HepG2 (cell line): ENCODE results near the gene TP63. TPM values are rescaled to one million over a fixed set of nuclear protein-coding genes. Genes with fewer than 3 reads are reported as not detected.

ENCODE experiments used
- ATAC-seq: fragments of 200-7000 bp; cut with Tn5 transposase; 3 replicates; pipeline ENCODE4 v1.9.1; 2020; ENCODE audit warnings: mild to moderate bottlenecking, moderate library complexity
- BruUV-seq: library from RNA; stranded (reverse); fragments of 400-500 nt; replicated peaks from 2 replicates; lab custom pipeline; 2021; lab: Mats Ljungman, UMichigan
- CTCF ChIA-PET: fragments of 300-600 bp; formaldehyde crosslinking; extraction: SDS; loops from one replicate; lab custom pipeline; 2021; ENCODE audit warnings: low total read pairs, inconsistent platforms, low intra/inter-chr PET ratio; lab: Yijun Ruan, JAX
- POLR2A ChIA-PET: fragments of 350-600 bp; sonication (Branson Sonifier 250); formaldehyde crosslinking; loops from one replicate; lab custom pipeline; 2020; ENCODE audit warnings: antibody characterized with exemption, inconsistent platforms; lab: Yijun Ruan, JAX
- DNase-seq: peaks from one replicate; pipeline ENCODE4 v3.0.0-alpha.2; 2015; ENCODE audit warnings: low spot score
- FAIRE-seq: peaks from 3 replicates; lab custom pipeline; 2011; peaks lifted over from hg19 to GRCh38; lab: Jason Lieb, UNC
- H2AFZ ChIP-seq: one replicate; pipeline ENCODE4 v1.6.1; 2011; ENCODE audit warnings: low read length, inconsistent platforms
- H3K27ac ChIP-seq: fragments of 300-600 bp; 3 replicates; pipeline ENCODE4 v1.8.0; 2011; ENCODE audit warnings: mixed run types, mild to moderate bottlenecking, mixed read lengths, low read length, inconsistent platforms; ENCODE audit not compliant: insufficient read depth; ENCODE audit errors: extremely low read length
- H3K27me3 ChIP-seq, 2 experiments: fragments of 200-600 bp in 1 of 2; 2 replicates in 1 of 2; 3 replicates in 1 of 2; pipeline versions ENCODE4 v1.6.0 to v1.8.0; 2011; ENCODE audit warnings: low read length in 2 of 2, mild to moderate bottlenecking in 2 of 2, moderate library complexity in 2 of 2, inconsistent platforms in 1 of 2; ENCODE audit not compliant: insufficient read depth in 2 of 2, control insufficient read depth in 1 of 2
- H3K36me3 ChIP-seq, 2 experiments: fragments of 200-600 bp in 1 of 2; replicated peaks in 1 of 2; 2 replicates in 1 of 2; 3 replicates in 1 of 2; pipeline versions ENCODE4 v1.5.1 to v1.8.0; 2011; ENCODE audit warnings: low read length in 2 of 2, inconsistent platforms in 1 of 2; ENCODE audit not compliant: insufficient read depth in 2 of 2, control insufficient read depth in 1 of 2
- H3K4me1 ChIP-seq: 2 replicates; pipeline ENCODE4 v1.5.1; 2012; ENCODE audit warnings: low read length, inconsistent platforms; ENCODE audit not compliant: insufficient read depth
- H3K4me2 ChIP-seq: 2 replicates; pipeline ENCODE4 v1.6.0; 2011; ENCODE audit warnings: low read depth, low read length, inconsistent platforms
- H3K4me3 ChIP-seq, 3 experiments: fragments of 200-600 bp in 1 of 3; sonication (generic), shearing (Covaris generic) in 1 of 3; replicated peaks in 1 of 3; 2 replicates each; pipeline ENCODE4 v1.5.1; 2011 to 2016; ENCODE audit warnings: low read length in 3 of 3, inconsistent platforms in 2 of 3, low read depth in 2 of 3, mild to moderate bottlenecking in 2 of 3, control low read depth in 1 of 3, mixed read lengths in 1 of 3; ENCODE audit not compliant: insufficient read depth in 1 of 3
- H3K79me2 ChIP-seq: one replicate; pipeline ENCODE4 v1.6.1; 2011; ENCODE audit warnings: low read length, inconsistent platforms; ENCODE audit not compliant: insufficient read depth
- H3K9ac ChIP-seq: 2 replicates; pipeline ENCODE4 v1.6.0; 2011; ENCODE audit warnings: mild to moderate bottlenecking, low read depth, low read length, inconsistent platforms; ENCODE audit not compliant: insufficient read depth
- H3K9me3 ChIP-seq: 2 replicates; pipeline ENCODE4 v1.5.1; 2012; ENCODE audit warnings: mild to moderate bottlenecking, low read length
- H4K20me1 ChIP-seq: 2 replicates; pipeline ENCODE4 v1.6.0; 2011; ENCODE audit warnings: inconsistent platforms, mild to moderate bottlenecking, low read length, moderate library complexity; ENCODE audit not compliant: insufficient read depth
- BRD4 ChIP-seq: sonication (generic); formaldehyde crosslinking; IDR thresholded peaks from 2 replicates; pipeline ENCODE4 v1.4.0; 2020; ENCODE audit warnings: missing genetic modification reagents
- FOXP1 ChIP-seq, 2 experiments: fragments of 450-650 bp in 1 of 2; IDR thresholded peaks; 2 replicates each; pipeline ENCODE4 v1.6.1; 2017 to 2018; ENCODE audit warnings: antibody characterized with exemption in 1 of 2
- HIVEP1 ChIP-seq: sonication (generic); formaldehyde crosslinking; IDR thresholded peaks from 2 replicates; pipeline ENCODE4 v1.4.0; 2020; ENCODE audit warnings: mild to moderate bottlenecking, missing genetic modification reagents
- IRF2 ChIP-seq: IDR thresholded peaks from 2 replicates; pipeline ENCODE4 v1.6.1; 2018; ENCODE audit warnings: missing genetic modification reagents, missing compliant biosample characterization
- KDM5A ChIP-seq: fragments of 200-600 bp; sonication (generic); IDR thresholded peaks from 2 replicates; pipeline ENCODE4 v1.7.0; 2018; ENCODE audit warnings: antibody characterized with exemption, mild to moderate bottlenecking, low read length, borderline replicate concordance
- KIAA2018 ChIP-seq: sonication (generic); formaldehyde crosslinking; IDR thresholded peaks from 2 replicates; pipeline ENCODE4 v1.5.0; 2020; ENCODE audit warnings: mild to moderate bottlenecking, missing genetic modification reagents, borderline replicate concordance
- THAP9 ChIP-seq: sonication (generic); formaldehyde crosslinking; IDR thresholded peaks from 2 replicates; pipeline ENCODE4; 2020; ENCODE audit warnings: missing genetic modification reagents, mild to moderate bottlenecking, borderline replicate concordance
- UBTF ChIP-seq: sonication (generic); formaldehyde crosslinking; IDR thresholded peaks from 2 replicates; pipeline ENCODE4 v1.4.0; 2020; ENCODE audit warnings: mild to moderate bottlenecking, missing genetic modification reagents
- ZIK1 ChIP-seq: sonication (generic); formaldehyde crosslinking; IDR thresholded peaks from 2 replicates; pipeline ENCODE4 v1.5.0; 2020; ENCODE audit warnings: mild to moderate bottlenecking, low read depth, missing genetic modification reagents, borderline replicate concordance
- ZNF546 ChIP-seq: sonication (generic); formaldehyde crosslinking; conservative IDR thresholded peaks from 2 replicates; pipeline ENCODE4 v1.8.1; 2023; ENCODE audit warnings: mild to moderate bottlenecking, missing genetic modification reagents
- ZNF644 ChIP-seq: IDR thresholded peaks from 2 replicates; pipeline ENCODE4 v1.6.1; 2016; ENCODE audit warnings: low read depth
- ZZZ3 ChIP-seq: sonication (generic); formaldehyde crosslinking; IDR thresholded peaks from 2 replicates; pipeline ENCODE4 v1.4.0; 2020; ENCODE audit warnings: missing genetic modification reagents, mild to moderate bottlenecking, borderline replicate concordance
- WGBS: methylation state at CpG from one replicate; pipeline ENCODE4 v1.1.6; 2017; ENCODE audit warnings: low lambda C conversion rate; 5-methylcytosine and 5-hydroxymethylcytosine counted together
- in situ Hi-C: cut with HindIII; loops from 2 replicates; pipeline ENCODE4 v1.10.0; 2017; ENCODE audit warnings: low pct_unique_long_range_greater_than_20kb; ENCODE audit not compliant: extremely low pct_ligation_motif_present
- intact Hi-C: fragments of 100-400 bp; cut with micrococcal nuclease; formaldehyde crosslinking; loops from one replicate; pipeline ENCODE4 v1.10.0; 2022; ENCODE audit not compliant: unreplicated experiment
- polyA plus RNA-seq, 8 experiments: library from polyadenylated mRNA; depleted of rRNA in 3 of 8; stranded (reverse) in 7 of 8; unstranded in 1 of 8; fragments of >200 nt; fragmentation: Illumina TruSeq in 4 of 8; extraction: Trizol in 4 of 8; gene quantifications; 2 replicates each; pipeline versions ENCODE4 v1.2.1 to v1.2.3, GENCODE V29; 2011 to 2016; ENCODE audit warnings: low read depth in 4 of 8, missing spikeins in 1 of 8, mixed read lengths in 1 of 8; ENCODE audit not compliant: insufficient read depth in 1 of 8
- total RNA-seq, 5 experiments: library from RNA; depleted of rRNA; stranded (reverse); fragments of >200 nt; fragmentation: Illumina TruSeq; extraction: Trizol; gene quantifications; 2 replicates each; pipeline ENCODE4 v1.2.3, GENCODE V29; 2016; ENCODE audit warnings: low read depth in 1 of 5

TP63 gene
- total and polyA plus RNA-seq, 2 of the 13 experiments (the other 11 are each of a cell fraction or from before 2014, with no cell fraction given) = not detected

GRCh38 chr3:189632242-189632641 is 1.1 kb downstream of the TP63 start:
- H2AFZ ChIP-seq = no peak overlapping the region
- FAIRE-seq = no peak
- H3K36me3 ChIP-seq = no peaks in the 10 kb centered on the region
- in situ Hi-C loops (no loop called here), intact Hi-C loops (no loop called here)
- DNase-seq = no peak
- no peak for ATAC-seq
- 38% methylated on average over 5 of the region's 5 CpGs for WGBS
- no peak overlapping the region for H3K4me2 ChIP-seq
- CTCF ChIA-PET = no interaction called here
- H3K4me1 ChIP-seq = no peaks in the 10 kb centered on the region
- no peaks in the 10 kb centered on the region for H3K9me3 ChIP-seq
- no peaks in the 10 kb centered on the region for H3K79me2 ChIP-seq
- POLR2A ChIA-PET = no interaction called here
- no peaks in the 10 kb centered on the region for H4K20me1 ChIP-seq
- H3K27ac ChIP-seq = no peak overlapping the region
- no TSS peak for BruUV-seq
- no peak overlapping the region for H3K9ac ChIP-seq
- H3K4me3 ChIP-seq = no peak overlapping the region
- no peaks in the 10 kb centered on the region for H3K27me3 ChIP-seq
- TF ChIP-seq BRD4 (CRISPR knock-in tag) (no peak), ZNF546 (no peak), KIAA2018 (no peak), ZIK1 (CRISPR knock-in tag) (no peak), IRF2 (no peak), THAP9 (CRISPR knock-in tag) (no peak), KDM5A (no peak), HIVEP1 (no peak), FOXP1 (IDR thresholded peaks at IDR 0.05) (no peak), FOXP1 (CRISPR knock-in tag; IDR thresholded peaks at IDR 0.05) (no peak), ZNF644 (CRISPR knock-in tag) (no peak), ZZZ3 (no peak), UBTF (CRISPR knock-in tag) (no peak)
